NCI-H748 (cell line): ENCODE results near the gene COG5.

Experiments
- DNase-seq: peaks from one replicate; lab custom pipeline; 2025; ENCODE audit not compliant: unreplicated experiment; lab: John Stamatoyannopoulos, UW

Gene COG5

GRCh38 chr7:107396990-107397389 lies 166.7 kb downstream of the COG5 start:
- DNase-seq: no peak

- DNase-seq: no peak
These were observed 167.6 kb downstream of the COG5 start for GRCh38 chr7:107396081-107396480.

GRCh38 chr7:107394831-107395230 lies 168.9 kb downstream of the COG5 start:
- no peak for DNase-seq

- no peak for DNase-seq
These were observed 169.4 kb downstream of the COG5 start for GRCh38 chr7:107394276-107394675.

GRCh38 chr7:107392830-107393229 lies 170.9 kb downstream of the COG5 start:
- no peak for DNase-seq

GRCh38 chr7:107390916-107391315 lies 172.8 kb downstream of the COG5 start:
- peak; percentile 78 for DNase-seq

GRCh38 chr7:107388604-107389003 lies 175.1 kb downstream of the COG5 start:
- no peak for DNase-seq

GRCh38 chr7:107387573-107388219 lies 176.0 kb downstream of the COG5 start:
- DNase-seq: no peak

- DNase-seq: peak; percentile 9
These were observed 176.6 kb downstream of the COG5 start for GRCh38 chr7:107387128-107387527.

GRCh38 chr7:107386548-107387102 lies 177.1 kb downstream of the COG5 start:
- DNase-seq: no peak

- no peak for DNase-seq
These were observed 179.7 kb downstream of the COG5 start for GRCh38 chr7:107384025-107384424.

GRCh38 chr7:107383203-107383602 lies 180.5 kb downstream of the COG5 start:
- no peak for DNase-seq

GRCh38 chr7:107381453-107381852 lies 182.3 kb downstream of the COG5 start:
- no peak for DNase-seq

- DNase-seq: no peak
These were observed 190.4 kb downstream of the COG5 start for GRCh38 chr7:107373354-107373753.

GRCh38 chr7:107372298-107372697 lies 191.4 kb downstream of the COG5 start:
- DNase-seq: no peak

GRCh38 chr7:107370816-107371215 lies 192.9 kb downstream of the COG5 start:
- no peak for DNase-seq

- no peak for DNase-seq
These were observed 198.9 kb downstream of the COG5 start for GRCh38 chr7:107364787-107365186.

- no peak for DNase-seq
These were observed 204.0 kb downstream of the COG5 start for GRCh38 chr7:107359520-107360316.

- no peak for DNase-seq
These were observed 208.1 kb downstream of the COG5 start for GRCh38 chr7:107355616-107356015.

GRCh38 chr7:107354640-107355039 lies 209.1 kb downstream of the COG5 start:
- DNase-seq: no peak

- DNase-seq: no peak
These were observed 210.0 kb downstream of the COG5 start for GRCh38 chr7:107353701-107354100.

- DNase-seq: no peak
These were observed 217.8 kb downstream of the COG5 start for GRCh38 chr7:107345898-107346297.
